GM19043 (cell line): ENCODE results near the gene CADPS2.
"Not testable (repeated sequence)": the region's sequence is repeated elsewhere in the genome, so short reads cannot be mapped to it uniquely, and the experiment has no call there.

Experiments
- ATAC-seq: cut with Tn5 transposase; IDR thresholded peaks from one replicate; pipeline ENCODE4 v1.9.1; 2021; ENCODE audit warnings: low read depth; ENCODE audit not compliant: unreplicated experiment

Gene CADPS2

DNA sequence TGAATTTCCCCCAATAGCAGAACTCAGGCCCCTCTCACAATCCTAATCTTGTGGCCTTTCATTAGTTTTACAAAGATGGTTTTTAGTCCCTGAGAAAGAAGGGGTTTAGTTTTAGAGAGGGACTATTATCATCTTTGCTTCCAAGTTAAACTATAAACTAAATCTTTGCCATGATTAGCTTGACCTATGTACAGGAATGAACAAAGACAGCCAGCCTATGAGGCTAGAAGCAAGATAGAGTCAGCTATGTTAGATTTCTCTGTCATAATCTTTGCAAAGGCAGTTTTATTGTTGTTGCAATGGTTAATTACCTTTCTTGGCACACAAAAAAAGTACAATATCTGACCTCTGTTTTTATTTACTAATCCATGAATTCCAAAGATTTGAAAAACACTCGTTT lies 206.4 kb downstream of the CADPS2 start:
- ATAC-seq, result no peak

DNA sequence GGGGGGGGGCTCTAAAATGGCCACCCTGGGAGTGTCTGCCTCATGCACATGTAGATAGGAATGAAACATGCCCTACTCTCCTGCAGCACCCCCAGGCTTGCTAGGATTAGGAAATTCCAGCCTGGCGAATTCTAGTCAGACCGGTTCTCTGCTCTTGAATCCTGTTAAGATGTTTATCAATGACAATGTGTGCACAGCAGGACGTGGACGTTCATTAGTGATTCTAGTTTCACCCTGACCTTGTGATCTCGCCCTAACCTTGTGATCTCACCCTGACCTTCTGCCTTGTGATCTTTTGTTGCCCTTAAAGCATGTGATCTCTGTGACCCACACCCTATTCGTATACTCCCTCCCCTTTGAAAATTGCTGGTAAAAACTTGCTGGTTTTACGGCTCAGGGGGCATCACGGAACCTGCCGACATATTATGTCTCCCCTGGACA lies 207.0 kb downstream of the CADPS2 start:
- ATAC-seq, result not testable (repeated sequence)

DNA sequence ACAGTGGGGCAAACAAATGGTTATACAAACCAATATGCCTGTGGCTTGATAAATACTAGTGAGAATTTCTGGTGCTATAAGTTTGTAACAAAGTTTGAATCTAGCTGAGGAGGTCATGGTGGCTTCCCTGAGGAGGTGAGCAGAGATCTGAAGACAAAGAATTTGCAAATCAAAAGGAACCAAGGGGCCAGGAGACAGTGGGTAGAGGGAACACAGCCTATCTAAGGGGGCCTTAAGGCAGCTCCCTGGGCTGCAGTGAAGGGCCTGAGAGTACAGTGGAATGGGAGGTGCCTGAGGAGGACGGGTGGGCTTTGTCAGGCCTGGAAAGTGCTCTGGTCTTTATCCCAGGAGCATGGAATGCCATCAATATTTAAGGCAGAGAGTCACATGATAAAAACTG lies 209.1 kb downstream of the CADPS2 start:
- ATAC-seq, result no peak

DNA sequence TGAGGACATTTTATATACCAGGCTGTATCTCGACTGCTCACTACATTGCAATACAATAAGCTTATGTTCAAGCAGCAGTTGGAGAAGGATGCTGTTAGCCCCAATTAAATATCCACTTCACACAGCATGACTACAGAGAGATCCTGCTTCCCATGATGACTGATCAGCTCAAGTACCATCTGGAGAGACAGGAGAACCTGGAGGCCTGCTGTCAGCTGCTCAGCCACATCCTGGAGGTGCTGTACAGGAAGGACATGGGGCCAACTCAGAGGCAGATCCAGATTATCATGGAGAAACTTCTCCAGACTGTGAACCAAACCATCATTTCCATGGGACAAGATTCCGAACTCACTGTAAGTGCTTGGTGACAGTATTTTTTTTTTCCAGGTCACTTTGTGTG lies 209.8 kb downstream of the CADPS2 start:
- no peak for ATAC-seq

DNA sequence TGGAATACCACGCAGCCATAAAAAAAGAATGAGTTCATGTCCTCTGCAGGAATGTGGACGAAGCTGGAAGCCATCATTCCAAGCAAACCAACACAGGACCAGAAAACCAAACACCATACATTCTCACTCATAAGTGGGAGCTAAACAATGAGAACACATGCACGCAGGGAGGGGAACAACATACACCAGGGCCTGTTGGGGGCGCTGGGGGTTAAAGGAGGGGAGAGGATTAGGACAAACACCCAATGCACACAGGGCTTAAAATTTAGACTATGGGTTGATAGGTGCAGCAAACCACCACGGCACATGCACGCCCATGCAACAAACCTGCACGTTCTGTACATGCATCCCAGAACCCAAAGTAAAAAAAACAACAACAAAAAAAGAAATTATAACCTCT lies 210.6 kb downstream of the CADPS2 start:
- ATAC-seq, result no peak

DNA sequence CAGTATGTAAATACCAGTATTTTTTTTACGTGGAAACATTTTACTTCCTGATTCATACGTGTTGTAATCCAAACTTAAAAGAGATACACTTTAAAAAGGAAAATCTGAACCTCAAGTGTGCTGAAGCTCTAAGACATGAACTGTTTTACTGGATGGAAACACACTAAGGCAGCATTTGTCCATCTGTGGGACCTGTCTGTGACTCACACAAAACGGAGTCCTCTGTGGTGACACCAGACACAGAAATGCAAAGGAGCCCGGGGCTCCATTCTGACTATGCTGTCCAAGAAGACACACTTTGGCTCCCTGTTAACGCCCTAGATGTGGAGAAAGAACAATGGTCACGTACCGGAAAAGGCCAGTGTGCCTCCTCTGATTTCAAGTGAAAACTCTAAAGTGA lies 211.2 kb downstream of the CADPS2 start:
- no peak for ATAC-seq

DNA sequence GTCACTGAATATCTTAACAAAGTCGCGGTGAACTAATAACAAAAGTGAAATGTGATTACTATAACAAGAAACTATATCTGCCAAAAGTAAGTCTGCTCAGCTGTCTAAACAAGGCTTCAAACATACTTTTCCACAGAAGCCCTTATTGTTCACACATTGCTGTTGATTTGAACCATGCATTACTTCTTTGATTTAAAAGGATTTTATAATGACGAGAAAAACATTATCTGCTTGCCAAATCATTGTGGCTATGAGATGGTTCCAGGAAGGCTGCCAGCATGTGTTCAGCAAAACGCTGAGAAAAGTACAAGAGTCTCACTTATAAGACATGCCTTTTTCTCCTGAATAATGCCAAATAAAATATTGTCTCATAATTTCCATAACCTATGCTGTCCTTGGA lies 211.8 kb downstream of the CADPS2 start:
- ATAC-seq, result no peak

DNA sequence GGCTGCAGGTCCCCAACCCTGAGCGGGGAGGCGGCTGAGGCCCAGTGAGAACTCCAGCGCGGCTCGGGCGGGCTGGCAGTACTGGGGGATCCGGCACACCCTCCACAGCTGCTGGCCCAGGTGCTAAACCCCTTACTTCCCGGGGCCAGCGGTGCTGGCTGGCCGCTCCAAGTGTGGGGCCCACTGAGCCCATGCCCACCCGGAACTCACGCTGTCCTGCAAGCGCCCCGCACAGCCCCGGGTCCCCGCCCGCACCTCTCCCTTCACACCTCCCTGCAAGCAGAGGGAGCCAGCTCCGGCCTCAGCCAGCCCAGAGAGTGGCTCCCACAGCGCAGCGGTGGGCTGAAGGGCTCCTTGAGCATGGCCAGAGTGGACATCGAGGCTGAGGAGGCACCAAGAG lies 212.3 kb downstream of the CADPS2 start:
- ATAC-seq, result no peak

DNA sequence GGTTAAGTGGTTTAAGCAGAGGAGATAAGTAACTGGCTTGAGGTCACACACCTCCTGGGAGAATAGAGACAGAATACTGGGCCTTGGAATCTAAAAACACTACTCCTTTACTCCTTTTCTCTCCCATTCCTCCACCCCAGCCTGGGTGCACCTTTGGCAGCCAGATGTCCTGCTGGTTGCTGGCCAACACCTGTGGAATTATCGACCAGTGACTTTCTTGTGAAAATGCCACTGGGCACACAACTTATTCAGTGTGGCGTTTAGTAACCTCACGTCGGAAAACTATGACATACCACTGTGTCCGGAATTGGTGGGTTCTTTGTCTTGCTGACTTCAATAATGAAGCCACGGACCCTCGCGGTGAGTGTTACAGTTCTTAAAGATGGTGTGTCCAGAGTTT lies 213.7 kb downstream of the CADPS2 start:
- ATAC-seq, result no peak

DNA sequence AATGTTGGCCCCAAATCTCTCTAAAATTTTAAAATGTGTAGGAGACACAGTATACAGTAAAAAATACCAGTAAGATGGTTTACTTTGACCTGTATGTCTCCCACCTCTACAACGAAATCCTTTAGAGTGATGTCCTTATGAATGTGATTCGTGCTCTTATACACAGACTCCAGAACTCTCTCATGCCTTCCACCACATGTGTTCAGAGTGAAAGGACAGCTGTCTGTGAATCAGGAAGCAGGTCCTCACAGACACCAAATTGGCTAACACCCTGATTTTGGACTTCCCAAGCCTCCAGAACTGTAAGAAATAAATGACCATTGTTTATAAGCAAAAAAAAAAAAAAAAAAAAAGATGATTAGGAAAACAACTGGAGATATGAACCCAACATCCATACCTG lies 222.5 kb downstream of the CADPS2 start:
- no peak for ATAC-seq

DNA sequence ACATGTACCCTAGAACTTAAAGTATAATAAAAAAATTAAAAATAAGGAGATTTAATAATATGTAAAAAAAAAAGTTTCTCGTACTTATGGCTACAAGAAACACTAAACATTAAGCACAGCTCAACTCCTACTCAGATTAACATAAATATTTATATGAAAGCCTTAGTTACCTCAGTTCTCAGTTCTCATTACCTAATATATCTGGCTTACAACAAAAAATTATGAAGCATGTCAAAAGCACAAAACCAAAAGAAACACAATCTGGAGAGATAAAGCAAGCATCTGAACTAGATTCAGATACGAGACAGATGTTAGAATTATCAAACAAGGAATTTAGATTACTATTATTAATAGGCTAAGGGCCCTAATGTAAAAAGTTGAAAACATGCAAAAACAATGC lies 227.4 kb downstream of the CADPS2 start:
- ATAC-seq, result no peak

DNA sequence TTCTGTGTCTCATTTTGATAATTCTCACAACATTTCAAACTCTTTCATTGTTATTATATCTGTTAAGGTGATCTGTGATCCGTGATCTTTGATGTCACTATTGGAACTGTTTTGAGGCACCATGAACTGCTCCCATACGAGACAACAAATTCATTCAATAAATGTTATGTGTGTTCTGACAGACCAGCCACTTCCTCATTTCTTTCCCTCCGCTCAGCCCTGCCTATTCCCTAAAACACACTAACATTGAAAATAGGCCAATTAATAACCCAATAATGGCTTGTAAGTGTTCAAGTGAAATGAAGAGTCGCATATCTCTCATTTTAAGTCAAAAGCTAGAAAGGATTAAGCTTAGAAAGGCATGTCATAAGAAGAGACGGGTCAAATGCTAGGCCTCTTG lies 232.6 kb downstream of the CADPS2 start:
- ATAC-seq, result no peak

DNA sequence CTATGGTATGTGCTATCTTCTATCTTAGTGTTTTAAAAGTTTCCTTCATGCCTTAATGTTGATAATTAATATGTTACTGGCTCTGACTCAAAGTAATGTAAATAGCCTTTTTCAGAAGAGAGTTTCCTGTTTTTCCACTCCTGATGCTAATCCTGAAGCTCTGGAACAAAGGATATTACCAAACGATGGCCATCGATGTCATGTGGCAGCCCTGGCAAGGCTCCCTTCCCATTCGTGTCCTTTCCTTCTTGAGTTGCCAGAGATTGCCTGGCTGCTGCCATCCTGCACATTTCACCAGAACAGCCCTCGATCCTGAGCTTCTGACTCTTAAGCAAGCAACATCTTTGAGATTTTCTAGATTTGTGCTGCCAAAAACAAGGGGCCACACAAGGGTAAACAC lies 233.4 kb downstream of the CADPS2 start:
- no peak for ATAC-seq

DNA sequence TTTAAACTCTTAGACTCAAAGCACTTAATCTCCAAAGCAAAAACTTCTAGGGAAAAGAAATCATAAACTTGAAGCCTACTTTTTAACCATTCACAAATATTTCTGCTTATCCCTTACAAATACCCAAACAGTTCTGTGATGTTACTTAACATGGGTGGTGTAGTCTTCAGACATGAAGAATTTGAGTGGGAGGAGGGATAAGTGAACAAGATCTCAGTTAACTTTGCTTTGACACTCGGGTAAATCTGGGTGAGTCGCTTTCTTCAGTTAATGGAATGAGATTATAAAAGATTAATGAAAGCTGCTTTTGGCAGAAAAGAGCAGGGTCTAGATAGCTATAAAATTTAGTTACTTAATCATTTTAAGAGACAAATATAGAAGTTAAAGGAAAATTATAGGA lies 234.8 kb downstream of the CADPS2 start:
- ATAC-seq, result no peak

DNA sequence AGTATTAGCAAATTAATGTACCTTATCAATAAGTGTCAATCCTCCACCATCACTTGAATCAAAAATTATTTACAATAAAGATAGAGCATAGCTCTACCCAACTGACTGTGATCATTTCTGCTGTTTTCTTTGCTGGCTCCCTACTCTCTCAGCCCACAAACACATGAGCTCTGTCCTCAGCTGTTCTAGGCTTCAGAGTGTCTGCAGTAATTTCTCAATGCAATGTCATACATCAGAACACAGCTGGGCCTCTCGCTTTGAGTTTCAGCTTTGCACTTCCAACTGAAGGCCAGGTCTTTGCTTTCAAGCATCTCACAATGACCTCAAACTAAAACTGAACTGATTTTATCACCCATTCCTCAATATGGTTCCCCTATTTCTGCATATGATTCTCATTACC lies 243.0 kb downstream of the CADPS2 start:
- no peak for ATAC-seq

DNA sequence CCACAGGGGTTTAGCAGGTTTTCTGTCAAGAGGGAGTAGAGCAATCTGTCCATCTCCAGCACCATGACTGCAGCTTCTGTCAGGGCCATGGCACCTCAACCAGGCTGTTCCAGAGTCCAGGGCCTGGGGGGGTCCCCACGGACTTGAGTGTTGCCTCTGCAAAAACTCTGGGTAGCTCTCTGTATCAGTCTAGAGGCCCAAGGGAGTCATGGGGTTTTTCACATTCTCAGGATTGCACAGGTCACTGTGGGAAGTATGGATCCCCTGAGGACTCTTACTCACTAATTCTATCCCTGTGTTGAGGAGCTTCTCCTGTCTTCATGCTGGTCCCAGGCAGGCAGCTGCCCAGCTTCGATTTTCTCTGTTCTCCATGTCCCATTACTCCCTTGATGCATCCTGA lies 247.8 kb downstream of the CADPS2 start:
- no peak for ATAC-seq

DNA sequence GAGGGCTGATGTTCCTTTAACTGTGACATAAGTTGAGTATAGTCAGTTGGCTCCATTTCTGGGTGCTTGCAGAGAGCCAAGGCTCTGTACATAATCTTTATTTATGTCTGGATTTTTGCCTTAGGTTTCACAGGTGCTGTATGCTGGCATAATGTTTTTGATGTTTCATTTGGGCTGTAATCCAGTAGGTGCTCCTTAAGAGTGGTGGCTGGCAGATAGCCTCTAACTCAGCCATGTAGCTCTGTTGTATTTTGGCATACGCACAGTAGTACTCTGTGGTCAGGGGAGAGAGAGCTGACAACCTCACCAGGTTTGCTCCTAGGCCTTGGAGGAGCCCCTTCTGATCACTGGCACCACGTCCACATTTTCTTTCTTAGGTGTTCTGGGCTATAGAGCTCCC lies 248.5 kb downstream of the CADPS2 start:
- ATAC-seq, result no peak

DNA sequence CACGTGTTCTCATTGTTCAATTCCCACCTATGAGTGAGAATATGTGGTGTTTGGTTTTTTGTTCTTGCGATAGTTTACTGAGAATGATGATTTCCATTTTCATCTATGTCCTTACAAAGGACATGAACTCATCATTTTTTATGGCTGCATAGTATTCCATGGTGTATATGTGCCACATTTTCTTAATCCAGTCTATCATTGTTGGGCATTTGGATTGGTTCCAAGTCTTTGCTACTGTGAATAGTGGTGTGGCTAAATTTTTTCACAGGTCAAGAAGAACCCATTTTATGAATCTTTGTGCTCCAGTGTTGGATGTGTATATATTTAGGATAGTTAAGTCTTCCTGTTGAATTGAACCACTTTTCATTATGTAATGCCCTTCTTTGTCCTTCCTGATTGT lies 250.8 kb downstream of the CADPS2 start:
- ATAC-seq, result not testable (repeated sequence)

DNA sequence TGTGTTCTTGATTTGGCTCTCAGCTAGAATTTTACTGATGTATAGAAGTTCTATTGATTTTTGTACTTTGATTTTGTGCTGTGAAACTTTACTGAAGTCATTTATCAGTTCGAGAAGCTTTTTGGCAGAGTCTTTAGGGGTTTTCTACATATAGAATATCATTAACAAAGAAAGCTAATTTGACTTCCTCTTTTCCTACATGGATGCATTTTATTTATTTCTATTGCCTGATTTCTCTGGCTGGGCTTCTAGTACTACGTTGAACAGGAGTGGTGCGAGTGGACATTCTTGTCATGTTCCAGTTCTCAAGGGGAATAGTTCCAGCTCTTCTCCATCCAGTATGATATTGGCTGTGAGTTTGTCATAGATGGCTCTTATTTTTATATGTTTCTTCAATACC lies 252.8 kb downstream of the CADPS2 start:
- ATAC-seq, result no peak

DNA sequence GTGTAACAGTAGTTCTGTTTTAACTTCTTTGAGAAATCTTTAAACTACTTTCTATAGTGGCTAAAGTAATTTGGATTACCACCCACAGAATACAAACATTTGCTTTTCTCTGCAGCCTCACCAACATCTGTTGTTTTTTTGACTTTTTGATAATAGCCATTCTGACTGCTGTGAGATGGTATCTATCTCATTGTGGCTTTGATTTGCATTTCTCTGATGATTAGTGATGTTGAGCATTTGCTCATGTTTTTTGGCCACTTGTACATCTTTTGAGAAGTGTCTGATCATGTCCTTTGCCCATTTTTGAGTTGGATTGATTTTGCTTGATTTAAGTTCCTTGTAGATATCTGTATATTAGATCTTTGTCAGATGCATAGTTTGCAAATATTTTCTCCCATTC lies 254.0 kb downstream of the CADPS2 start:
- ATAC-seq, result no peak

DNA sequence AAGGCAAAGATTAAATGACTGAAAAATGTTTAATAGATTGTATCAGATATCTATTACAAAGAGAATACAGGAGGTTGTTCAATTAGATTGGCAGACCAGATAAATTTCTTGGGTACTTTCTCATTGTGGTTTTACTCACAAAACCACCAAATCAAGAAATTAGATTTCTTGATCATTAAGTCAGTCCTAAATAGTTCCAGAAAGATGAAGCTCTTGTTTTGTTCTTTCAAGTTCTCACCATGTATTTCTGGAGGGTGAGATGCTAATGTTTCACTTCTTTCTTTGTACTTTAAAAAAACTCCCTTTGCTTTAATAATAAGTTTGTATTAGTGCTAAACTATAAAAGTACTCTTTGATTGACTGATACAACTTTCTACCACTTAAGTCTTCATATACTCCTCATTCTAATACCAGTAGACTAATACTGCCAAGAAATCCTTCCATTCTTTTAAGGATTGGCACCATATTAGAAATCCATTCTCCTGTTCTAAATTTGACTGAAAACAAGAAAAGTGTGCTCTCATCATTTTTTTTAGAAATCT lies 256.8 kb downstream of the CADPS2 start:
- no peak for ATAC-seq

DNA sequence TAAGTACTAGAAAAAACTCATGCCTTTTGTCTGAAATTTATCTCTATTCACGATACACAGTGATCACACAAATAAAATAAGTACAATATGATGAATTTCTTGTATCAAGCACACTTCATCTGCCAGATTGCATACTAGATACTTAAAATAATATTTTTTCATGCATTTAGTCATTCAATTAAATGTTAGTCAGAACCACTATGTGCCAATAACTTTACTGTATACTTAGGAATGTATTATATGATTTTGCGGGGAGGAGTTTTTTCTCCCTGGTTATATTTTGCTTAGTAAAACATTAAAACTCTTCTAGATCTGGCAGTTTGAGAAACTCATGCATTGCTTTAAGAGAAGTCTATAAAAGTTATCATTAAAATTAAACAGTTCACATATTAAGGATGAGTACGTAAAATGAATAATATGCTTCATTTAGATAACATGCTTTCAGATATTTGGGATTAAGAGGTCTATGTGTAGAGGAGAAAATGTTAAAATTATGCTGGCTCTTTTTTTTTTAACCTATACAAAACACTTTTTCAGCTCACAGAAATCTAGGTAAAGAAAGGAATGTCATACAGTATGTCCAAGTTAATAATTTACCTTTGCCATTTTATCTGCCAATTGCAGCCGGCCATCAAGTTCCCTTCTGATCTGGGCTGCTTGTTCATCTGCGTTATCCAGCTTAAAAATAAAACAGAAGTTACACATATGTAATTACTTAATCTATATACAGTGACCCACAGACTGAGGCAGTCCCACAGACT lies 257.4 kb downstream of the CADPS2 start:
- ATAC-seq, result no peak

DNA sequence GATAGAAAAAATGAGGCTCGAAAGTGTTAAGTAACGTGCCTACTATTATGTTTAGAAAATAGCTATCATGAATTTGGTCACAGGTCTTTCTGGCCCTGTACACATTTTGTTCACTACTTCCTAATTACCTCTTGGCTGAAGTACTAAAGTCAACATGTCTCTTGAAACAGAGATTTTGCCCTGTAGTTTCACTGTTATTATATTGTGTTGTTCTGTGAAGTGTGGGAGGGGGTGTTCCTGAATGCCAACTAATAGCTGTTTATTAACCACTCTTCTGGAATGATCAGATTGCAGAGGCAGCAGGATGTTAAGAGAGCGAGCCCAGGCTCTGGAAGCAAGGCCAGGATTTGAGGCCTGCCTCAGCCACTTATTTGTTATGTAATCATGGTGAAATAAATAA lies 259.5 kb downstream of the CADPS2 start:
- no peak for ATAC-seq
